SK-MEL-5 (cell line): ENCODE results near the gene KRT74. TPM values are rescaled to one million over a fixed set of nuclear protein-coding genes. Genes with fewer than 3 reads are reported as not detected.

Experiments
- DNase-seq: peaks from one replicate; pipeline ENCODE4 v3.0.0-alpha.2; 2016; ENCODE audit warnings: low read depth, low spot score
- in situ Hi-C: cut with HindIII; loops from 2 replicates; pipeline ENCODE4 v1.10.0; 2016; ENCODE audit warnings: low sequenced_read_pairs, high pct_unique_total_duplicates, low pct_unique_long_range_greater_than_20kb
- total RNA-seq: library from RNA; depleted of rRNA; stranded (reverse); fragments of >200 nt; shearing (Covaris generic); gene quantifications from 2 replicates; pipeline ENCODE4 v1.2.3, GENCODE V29; 2014

KRT74 gene
- total RNA-seq, 1 experiment from 2014 or later = not detected

DNA sequence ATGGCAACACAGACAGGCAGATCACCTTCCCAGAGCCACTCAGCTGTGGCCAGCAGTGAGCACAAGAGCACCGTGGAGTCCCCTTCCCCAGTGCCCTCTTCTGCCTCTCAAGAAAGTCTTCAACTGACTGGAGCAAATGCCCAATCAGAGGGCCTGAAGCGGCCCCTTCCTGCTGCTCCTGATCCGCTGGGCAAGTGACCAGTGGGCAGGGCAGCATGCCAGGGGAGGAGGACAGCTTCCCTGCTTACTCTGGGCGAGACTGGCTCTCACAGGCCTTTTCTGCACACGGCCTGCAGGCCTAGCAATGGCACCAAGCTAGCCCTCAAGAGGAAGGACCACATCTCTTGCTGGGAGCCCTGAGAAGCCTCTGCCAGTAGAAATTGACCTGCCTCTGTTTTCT, 21.6 kb downstream of the KRT74 start:
- DNase-seq = no peak
- in situ Hi-C loops = no loop called here

DNA sequence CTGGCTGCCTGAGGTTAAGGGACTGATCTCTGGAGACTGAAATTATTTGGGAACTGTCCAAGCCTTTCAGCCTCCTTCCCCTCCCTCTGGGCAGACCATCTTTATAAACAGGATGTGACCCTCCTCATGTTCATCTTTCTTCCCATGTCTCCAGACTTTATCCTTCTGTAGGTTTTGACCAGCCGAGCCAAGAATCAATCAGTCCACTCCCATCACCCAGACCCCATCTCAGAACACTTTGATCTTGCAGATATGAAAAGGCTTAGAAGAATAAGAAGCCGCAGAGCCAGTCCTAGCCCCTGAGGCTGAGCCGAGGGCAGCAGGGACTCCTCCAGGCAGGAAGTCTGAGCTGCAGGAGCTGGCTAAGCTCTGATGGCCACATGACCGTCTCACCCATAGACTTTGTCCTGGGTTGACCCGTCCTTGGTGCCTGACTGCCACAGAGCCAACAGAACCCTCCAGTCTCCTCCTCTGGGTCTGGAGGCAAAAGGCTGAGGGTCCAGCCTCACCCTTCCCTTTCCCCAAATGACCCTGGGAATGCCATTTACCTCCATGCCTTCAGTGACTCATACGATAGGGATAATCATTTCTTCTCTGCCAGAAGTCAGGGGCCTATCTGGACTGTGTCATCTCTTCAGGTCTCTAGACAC, 22.3 kb downstream of the KRT74 start:
- in situ Hi-C loops = no loop called here
- no peak for DNase-seq

DNA sequence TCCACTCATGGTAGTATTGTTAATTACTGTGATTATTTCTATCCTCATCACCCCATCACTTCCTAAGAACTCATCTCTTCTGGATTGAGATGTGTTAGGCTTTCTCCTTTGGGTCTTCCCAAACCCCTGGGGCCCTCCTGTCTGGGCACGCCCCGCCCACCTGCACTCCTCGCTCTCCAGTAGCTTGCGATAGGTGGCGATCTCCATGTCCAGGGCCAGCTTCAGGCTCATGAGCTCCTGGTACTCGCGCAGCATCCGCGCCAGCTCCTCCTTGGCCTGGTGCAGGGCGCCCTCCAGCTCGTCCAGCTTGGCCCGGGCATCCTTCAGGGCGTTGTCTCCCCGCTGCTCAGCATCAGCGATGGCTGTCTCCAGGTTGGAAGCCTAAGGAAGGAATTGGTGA, 27.5 kb downstream of the KRT74 start:
- peak; percentile 31 for DNase-seq
- in situ Hi-C loops = no loop called here

DNA sequence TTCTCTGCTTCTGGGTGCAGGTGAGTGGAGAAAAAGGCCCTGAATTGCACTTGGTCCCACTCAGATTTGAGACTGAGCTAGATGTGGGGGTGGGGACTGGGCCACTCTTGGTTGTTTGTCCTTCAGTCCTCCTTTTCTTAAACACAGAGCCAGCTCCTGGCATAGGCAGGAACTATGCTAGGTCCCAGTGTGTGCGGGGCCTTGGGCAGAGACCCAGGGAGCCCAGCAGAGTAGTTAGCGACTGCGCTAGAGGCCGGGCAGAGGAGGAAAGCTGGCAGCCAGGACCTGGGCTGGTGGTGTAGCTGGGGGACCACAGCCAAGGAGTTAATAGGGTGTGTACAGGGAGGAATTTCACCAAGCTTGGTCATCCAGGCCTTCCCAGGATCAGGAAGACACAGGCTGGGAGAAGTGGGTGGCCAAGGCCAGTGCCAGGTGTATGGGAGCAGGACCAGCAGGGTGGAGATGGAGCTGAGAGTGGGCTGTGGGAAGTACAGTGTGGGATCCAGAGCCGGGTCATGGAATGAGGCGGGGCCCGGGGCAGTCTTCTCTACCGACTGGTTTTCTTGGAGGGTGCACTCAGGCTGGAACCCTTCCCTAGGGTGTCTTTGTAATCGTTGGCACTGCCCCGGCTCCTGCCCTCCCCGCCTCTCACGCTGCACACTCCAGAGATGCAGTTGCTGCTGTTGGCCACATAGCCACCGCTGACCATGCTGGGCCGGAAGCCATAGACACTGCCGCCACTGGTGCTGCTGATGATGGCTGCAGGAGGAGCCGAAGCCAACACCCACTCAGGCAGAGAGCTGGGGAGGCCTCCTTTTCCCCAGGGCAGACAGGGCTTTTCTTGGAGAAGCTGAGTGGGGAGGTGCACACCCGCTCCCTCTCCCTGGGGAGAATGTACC, 29.4 kb downstream of the KRT74 start:
- DNase-seq = peak; percentile 46
- in situ Hi-C loops = no loop called here

DNA sequence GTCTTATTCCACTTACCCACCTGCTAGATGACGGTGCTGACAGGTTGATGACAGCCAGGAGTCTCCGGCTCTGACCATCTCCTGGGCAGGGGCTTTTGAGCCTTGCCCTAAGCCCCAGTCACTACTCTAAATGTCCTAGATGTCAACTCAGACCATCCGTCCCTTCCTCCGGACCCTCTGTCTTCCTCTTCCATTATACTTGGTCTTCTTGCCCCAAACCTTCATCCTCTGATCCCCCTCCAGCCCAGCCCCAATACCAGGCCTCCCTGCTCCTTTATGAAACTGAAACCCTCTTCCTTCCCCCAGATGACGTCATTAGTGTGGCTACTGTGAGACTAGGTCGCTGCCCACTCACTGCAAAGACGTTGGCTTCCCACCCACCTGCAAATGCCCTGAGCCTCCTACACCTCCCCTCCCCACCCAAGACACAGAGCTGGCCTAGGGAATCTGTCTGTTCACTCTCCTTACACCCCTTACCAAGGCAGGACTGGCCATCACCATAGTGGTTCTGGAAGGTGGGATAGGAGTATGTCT, 30.8 kb downstream of the KRT74 start:
- DNase-seq = no peak
- in situ Hi-C loops = no loop called here

DNA sequence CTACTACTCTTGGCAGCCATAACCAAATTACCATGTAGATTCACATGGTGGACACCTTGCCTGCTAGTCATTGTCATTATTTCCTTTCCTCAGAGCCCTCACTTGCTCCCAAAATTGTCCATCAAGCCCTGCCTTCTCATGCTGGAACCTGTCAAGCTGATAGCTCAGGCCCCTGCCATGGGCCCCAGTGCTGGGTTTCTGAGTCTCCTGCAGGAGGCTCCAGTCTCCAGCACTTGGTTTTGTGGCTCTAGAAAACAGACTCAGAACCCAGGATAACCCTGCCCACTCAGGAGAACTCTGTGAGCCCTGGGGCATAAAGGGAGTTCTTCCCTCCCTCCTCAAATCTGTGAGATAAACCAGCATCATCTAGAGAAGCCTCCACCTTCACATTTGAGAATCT, 31.5 kb downstream of the KRT74 start:
- in situ Hi-C loops = no loop called here
- DNase-seq = no peak

DNA sequence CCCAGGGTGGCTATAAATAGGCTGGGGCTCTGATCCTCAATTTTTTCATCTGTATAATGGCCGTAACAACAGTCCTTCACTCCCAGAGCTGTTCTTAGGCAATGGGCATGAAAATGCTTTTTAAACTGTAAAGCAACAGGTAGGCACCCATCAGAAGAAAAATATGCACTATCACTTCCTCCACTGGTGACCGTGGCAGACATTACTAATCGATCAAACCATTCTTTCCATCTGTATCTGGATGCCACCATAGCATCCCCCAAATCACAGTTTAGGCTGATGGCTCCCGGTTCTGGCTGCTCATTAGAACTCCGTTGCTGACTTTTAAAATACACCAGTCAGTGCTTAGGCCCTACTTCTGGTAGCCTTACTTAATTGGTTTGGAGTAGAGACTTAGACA, 31.9 kb downstream of the KRT74 start:
- in situ Hi-C loops = no loop called here

DNA sequence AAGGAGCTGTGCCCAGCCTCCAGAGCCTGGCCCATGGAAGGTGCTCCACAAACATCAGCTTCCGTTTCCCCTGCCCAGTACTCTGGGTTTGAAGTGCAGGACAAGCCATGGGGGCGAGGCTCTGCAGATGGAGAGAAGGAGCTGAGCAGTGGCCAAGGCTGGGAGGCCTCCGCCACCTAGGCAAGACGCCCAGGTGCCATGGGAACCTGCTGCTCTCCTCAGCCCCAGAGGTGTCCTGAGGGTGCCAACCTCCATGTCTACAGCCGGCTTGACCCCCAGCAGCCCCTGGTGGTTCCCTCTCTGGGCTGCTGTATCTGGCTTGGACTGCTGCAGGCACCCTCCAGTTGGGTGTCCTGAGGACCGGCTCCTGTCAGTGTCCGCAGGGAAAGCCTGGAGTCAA, 33.1 kb downstream of the KRT74 start:
- DNase-seq = no peak
- in situ Hi-C loops = no loop called here

More for the DNA sequence above, 31.9 kb downstream of the KRT74 start:
- DNase-seq = no peak

DNA sequence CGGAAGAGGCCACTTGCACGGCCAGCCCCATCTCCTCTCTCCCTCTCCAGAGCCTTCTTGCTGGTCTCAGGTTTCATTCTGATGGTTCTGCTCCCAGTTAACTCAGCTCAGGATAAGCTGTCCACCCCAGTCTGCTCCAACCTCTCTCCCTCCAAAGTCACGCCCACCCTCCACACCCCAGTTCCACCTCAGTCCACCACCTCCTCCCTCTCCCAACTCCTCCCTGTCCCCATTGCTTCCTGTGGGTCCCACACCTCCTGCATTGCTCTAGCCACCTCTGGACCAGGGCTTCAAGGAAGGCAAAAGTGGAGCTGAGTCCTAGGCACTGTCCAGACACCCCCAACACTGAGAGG, 33.8 kb downstream of the KRT74 start:
- in situ Hi-C loops = no loop called here
- no peak for DNase-seq

DNA sequence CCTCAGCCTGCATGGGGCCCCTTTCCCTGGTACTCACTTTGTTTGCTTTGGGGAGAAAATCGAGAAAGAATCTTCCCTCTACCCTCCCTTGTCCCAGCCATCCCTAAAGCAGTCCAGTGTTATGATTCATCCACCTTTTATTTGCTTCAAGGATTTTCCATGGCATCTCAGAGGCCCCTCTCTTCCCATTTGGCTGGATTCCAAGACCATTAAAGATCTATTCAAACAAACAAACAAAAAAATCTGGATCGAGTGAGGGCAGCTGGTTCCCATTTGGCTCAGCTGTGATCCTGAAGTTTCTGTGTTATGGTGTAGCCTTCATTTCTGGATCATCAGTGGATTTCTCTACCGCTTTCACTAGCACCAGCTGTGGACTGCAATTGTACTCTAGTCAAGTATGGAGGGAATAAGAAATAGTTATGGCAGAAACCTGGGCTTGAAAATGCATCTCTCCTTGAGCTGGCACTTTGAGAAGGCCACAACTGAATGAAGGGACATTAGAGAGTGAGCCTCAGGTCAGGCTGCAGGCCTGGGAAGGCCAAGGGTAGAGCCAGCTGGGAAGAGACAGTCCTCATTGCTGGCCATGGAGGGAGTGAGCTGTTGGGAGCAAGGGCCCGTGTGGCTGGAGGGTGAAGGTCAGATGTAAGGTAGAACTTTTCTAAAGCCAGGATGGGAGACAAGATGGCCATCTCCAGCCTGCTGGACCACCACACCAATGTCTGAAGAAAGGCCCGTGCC, 34.4 kb downstream of the KRT74 start:
- in situ Hi-C loops = no loop called here
- no peak for DNase-seq

DNA sequence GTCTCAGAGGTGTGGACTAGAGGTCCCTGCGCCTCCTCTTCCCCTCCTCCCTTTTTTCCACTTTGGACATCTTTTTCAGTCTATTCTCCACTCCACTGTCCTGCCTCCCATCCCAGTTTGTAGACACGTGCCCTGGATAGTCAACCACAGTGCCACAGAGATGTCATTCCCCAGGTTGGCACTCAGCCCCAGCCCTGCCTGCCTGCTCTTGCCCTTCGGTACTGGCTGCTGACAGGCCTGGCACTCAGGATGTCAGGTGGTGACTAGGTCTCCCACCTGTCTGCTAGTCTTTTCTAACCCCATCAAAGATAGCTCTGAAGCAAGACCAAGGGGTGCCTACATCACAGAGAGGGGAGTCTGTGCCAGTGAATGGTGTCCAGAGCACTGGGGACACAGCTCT, 36.5 kb downstream of the KRT74 start:
- in situ Hi-C loops = no loop called here
- DNase-seq = no peak

DNA sequence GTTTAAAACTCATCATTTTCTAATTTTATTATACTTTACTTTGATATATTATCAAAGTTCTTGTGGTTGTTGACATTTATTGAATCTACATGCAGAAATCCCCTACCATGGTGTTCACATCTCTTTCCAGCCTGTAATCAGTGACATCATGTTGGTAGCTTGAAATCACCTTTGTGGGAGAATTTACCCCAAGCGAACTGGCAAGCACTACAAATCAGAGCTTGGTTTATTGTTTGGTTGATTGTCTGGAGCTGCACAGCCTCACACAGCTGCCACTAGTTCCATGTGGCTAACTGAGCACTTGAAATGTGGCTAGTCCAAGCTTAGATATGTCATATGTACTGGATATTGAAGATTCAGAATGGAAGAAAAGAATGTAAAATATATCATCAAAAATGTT, 38.1 kb downstream of the KRT74 start:
- no peak for DNase-seq
- in situ Hi-C loops = no loop called here

DNA sequence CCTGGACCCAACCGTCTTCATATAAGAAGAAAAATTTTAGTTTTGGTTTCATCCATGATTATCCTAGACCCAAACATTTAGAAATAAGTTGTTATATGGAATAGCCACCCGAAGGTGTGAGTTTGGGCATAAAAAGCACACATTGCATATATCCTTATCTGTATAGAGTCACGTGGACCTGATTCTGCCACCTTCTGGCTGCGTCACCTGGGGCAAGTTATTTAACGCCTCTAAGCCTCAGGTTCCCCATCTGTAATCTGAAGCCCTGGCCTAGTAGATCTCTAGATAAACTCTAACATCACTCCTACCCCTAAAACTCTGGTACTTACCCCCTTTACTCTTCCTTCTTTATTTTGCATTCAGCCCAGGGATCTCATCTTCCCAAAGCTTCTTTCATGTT, 39.2 kb downstream of the KRT74 start:
- DNase-seq = no peak
- in situ Hi-C loops = no loop called here

DNA sequence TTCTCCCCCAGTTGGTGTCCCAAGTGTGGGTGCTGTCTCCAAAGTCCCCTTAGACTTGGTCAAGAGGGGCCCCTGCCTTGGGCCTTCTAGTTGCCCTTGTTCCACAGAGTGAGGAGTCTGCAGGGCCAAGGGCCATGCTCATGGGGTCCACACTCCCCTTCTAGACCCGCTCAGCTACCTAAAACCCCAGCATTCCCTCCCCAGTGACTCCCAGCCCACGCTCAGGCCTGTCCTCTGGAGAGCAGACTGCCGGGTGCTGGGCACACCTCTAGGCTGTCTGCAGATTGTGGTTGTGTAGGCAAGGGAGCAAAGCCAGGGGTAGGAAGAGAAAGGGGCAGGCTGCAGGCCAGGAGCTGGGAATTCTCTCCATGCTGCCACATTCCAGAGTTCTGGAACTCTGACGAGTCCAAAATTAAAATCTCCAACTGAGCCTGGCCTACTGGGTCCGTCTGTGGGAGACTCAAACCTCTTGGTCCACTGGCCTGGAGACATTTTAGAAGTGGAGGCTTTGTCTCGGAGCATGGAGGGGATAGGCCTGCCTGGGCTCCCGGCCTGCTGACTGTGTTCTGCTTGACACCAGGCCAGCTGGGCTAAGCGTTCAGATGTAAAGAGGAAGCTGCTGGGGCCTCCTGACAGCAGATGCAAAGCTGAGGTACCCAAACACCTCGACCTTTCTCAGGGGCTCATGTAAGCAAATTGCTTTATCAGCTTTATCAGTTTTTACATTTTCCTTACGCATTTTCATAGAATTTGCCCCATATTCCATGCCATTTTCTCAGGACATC, 39.8 kb downstream of the KRT74 start:
- in situ Hi-C loops = no loop called here
- DNase-seq = no peak

DNA sequence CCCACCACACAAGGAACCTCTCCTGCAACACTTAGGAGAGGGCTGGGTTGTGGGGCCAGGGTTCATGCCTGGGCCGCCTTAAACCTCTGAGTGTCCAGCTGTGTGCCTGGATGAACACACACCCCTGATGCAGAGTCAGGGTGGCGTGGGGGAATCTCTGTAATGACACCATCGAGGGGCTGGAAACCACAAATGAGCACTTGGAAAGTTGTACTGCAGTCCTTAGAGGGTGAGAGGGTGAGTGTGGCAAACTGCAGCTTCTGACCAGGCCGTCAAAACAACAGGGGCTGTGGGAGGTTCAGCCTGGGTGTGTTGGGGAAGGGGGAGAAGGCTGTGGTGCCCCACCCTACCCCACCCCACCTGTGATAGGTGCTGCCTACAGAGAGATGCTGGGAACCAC, 41.0 kb downstream of the KRT74 start:
- DNase-seq = no peak
- in situ Hi-C loops = no loop called here

DNA sequence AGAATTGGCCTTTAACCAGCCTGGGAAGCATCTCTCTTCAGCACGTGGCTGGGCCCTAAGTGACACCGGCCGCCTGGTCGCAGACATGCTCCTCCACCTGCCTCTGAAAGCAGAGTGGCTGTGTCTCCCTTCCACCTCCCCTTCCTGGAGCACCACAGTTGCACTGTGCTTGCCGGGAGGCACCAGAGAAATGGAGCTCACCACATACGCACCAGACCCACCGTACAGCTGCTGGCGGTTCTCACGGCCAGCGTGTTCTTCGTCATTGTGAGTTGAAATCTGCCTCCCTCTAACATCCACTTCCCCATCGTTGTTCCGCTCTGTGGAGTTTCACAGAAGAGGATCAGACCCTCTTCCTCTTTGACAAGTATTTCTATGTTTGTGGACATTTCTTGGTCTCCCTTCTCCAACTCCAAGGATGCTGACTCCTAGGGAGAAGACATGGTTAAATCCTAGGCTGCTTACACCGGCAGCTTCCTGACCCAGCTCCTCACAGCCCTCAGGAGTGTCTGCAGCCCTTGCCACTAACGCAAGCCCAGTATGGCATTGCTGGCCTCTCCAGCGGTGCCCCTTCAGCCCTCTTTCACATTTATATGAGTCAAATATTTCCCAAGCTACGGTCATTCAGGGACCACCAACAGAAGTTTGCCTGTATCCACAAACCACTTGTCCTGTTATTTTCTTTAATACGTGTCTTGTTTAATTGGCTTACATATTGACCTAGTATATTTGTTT, 41.9 kb downstream of the KRT74 start:
- DNase-seq = no peak
- in situ Hi-C loops = no loop called here

DNA sequence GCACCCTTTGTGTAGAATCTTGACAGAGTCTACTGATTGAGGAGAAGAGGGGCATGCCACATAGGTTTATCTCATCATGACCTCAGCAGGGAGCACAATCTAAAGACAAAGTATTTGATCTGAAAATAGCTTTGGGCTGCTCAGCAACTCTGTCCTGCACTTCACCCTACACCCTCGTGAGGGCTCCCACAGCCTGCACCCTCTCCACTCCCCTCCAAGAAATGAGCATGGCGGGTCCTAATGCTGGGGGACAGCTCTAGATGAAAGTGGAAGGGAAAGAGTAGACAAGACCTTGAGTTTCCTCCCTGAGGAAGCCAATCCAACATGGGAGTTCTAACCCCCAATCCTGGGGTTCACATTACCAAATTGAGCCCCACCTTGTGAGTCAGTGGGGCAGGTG, 42.7 kb downstream of the KRT74 start:
- DNase-seq = no peak
- in situ Hi-C loops = no loop called here
